Body of pancreas (tissue), 4 donors: Measurements from ENCODE around the gene SPRED3. TPM values are rescaled to one million over a fixed set of nuclear protein-coding genes. Genes with fewer than 3 reads are reported as not detected.

Experiments used
- ATAC-seq: fragments of 150-250 bp; one replicate; pipeline ENCODE4 v1.9.1; 2016
- DNase-seq, 4 donors: peaks; one replicate each; pipeline ENCODE4 v3.0.0-alpha.2; 2019
- H3K27ac ChIP-seq, 4 donors: fragments of 200-600 bp; sonication (generic); 1 replicate in 3 of 4; 2 replicates in 1 of 4; pipeline versions ENCODE4 v1.5.1 to v1.6.1; 2016 to 2019; ENCODE audit warnings: mild to moderate bottlenecking in 1 of 4, mixed read lengths in 1 of 4, moderate library complexity in 1 of 4
- H3K27me3 ChIP-seq, 2 donors: fragments of 200-600 bp; sonication (generic); one replicate each; pipeline ENCODE4 v1.6.0; 2016; ENCODE audit warnings: mild to moderate bottlenecking in 1 of 2
- H3K36me3 ChIP-seq, 2 donors: fragments of 200-600 bp; sonication (generic); replicated peaks in 1 of 2; 2 replicates each; pipeline ENCODE4 v1.5.1; 2016; ENCODE audit warnings: low read depth in 2 of 2; ENCODE audit not compliant: insufficient read depth in 1 of 2
- H3K4me1 ChIP-seq: fragments of 200-600 bp; sonication (generic); one replicate; pipeline ENCODE4 v1.6.0; 2016
- H3K4me3 ChIP-seq, 2 donors: fragments of 200-600 bp; sonication (generic); 1 replicate in 1 of 2; 2 replicates in 1 of 2; pipeline ENCODE4 v1.5.1; 2016 to 2019
- H3K9me3 ChIP-seq, 3 donors: fragments of 200-600 bp; sonication (generic); 1 replicate in 2 of 3; 2 replicates in 1 of 3; pipeline ENCODE4 v1.5.1; 2016
- CTCF ChIP-seq, 7 experiments: fragments of 450-650 bp in 4 of 7; fragments of 200-600 bp in 3 of 7; sonication (generic) in 3 of 7; IDR thresholded peaks; one replicate each; pipeline ENCODE4 v1.5.1; 2016 to 2019; ENCODE audit warnings: antibody characterized with exemption in 7 of 7
- POLR2A ChIP-seq, 3 donors: fragments of 450-650 bp; IDR thresholded peaks; one replicate each; pipeline ENCODE4 v1.6.1; 2016; ENCODE audit warnings: antibody characterized with exemption in 3 of 3, mild to moderate bottlenecking in 2 of 3
- WGBS, 2 donors: methylation state at CpG; one replicate each; pipeline ENCODE4 v1.1.5; 2017; 5-methylcytosine and 5-hydroxymethylcytosine counted together
- intact Hi-C: fragments of 100-400 bp; cut with DNase I; formaldehyde crosslinking; loops from one replicate; pipeline ENCODE4 v1.15.1; 2023
- total RNA-seq, 2 donors: library from RNA; depleted of rRNA; stranded (reverse); fragments of >200 nt; gene quantifications; one replicate each; pipeline ENCODE4 v1.1.0, GENCODE V29; 2016

SPRED3 gene
- total RNA-seq, 2 donors from 2014 or later: under 0.01 to 0.52 TPM

GRCh38 chr19:38400361-38400760, 11.9 kb downstream of the SPRED3 start:
- ATAC-seq: no peak
- intact Hi-C loops: loop anchor here (10.0 kb wide), 1 partner anchor 524 kb away; no protein-coding TSS in a partner anchor
- Histone ChIP-seq H3K4me1 (peaks cover 10% of the 10 kb centered on the region), H3K27ac (no peak overlapping the region), H3K36me3 (no peaks in the 10 kb centered on the region), H3K27me3 (peaks cover 0 to 5% of the 10 kb centered on the region in 2 donors), H3K4me3 (no peak overlapping the region), H3K9me3 (no peaks in the 10 kb centered on the region)
- DNase-seq: no peak
- WGBS, 2 donors: 72 to 81% methylated on average over 5 of the region's 5 CpGs
- TF ChIP-seq POLR2A (IDR thresholded peaks at IDR 0.05): no peak
- no peak for TF ChIP-seq CTCF (IDR thresholded peaks at IDR 0.05)

GRCh38 chr19:38401148-38401547, 12.7 kb downstream of the SPRED3 start:
- Histone ChIP-seq H3K27ac (no peak overlapping the region), H3K36me3 (no peaks in the 10 kb centered on the region), H3K4me3 (no peak overlapping the region), H3K9me3 (no peaks in the 10 kb centered on the region), H3K4me1 (peaks cover 10% of the 10 kb centered on the region), H3K27me3 (peaks cover 0 to 5% of the 10 kb centered on the region in 2 donors)
- DNase-seq (no peak), ATAC-seq (no peak)
- TF ChIP-seq POLR2A (IDR thresholded peaks at IDR 0.05) (no peak), CTCF (IDR thresholded peaks at IDR 0.05) (no peak)
- intact Hi-C loops: loop anchor here (10.0 kb wide), 1 partner anchor 524 kb away; no protein-coding TSS in a partner anchor
- WGBS, 2 donors: 45 to 49% methylated on average over 3 of the region's 3 CpGs

DNA sequence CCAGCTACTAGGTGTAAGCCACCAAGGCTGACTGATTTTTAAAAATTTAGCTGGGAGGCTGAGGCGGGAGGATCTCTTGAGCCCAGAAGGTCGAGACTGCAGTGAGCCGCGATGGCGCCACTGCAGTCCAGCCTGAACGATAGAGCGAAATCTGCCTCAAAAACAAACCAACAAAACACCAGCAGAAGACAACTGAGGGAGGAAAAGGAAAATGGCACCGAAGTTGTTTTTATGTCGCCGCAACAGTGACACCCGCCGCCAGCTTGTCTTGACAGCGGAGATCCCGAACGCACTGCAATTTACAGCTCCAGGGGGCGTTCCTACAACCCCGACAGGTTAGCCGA, 14.1 kb downstream of the SPRED3 start:
- H3K27ac ChIP-seq: peak overlapping the region in 3 of 4 donors; percentile 16 to 88 (median 53)
- intact Hi-C loops: loop anchor here (10.0 kb wide), 1 partner anchor 522 kb away; no protein-coding TSS in a partner anchor

GRCh38 chr19:38402967-38403674, 14.6 kb downstream of the SPRED3 start, which contains the start of gene FAM98C:
Gene FAM98C, plus strand, starts transcription at chr19:38403093. Its CDS starts 61 bp downstream, at chr19:38403154.
- 0 to 1% methylated on average over 9 to 58 of the region's 82 CpGs for WGBS, 2 donors
- intact Hi-C loops: loop anchor here (10.0 kb wide), 1 partner anchor 522 kb away; no protein-coding TSS in a partner anchor
- ATAC-seq: peak; percentile 100
- peak within 1 kb of the TSS; percentile 75 to 83 for H3K4me3 ChIP-seq
- H3K36me3 ChIP-seq: no peaks in the 10 kb centered on the region
- H3K9me3 ChIP-seq: no peaks in the 10 kb centered on the region
- H3K27ac ChIP-seq: peak within 1 kb of the TSS; percentile 52 to 88 (median 72)
- peak; percentile 97 to 100 (median 98) for TF ChIP-seq CTCF (IDR thresholded peaks at IDR 0.05)
- TF ChIP-seq POLR2A (IDR thresholded peaks at IDR 0.05): peak; percentile 41 to 68 (median 66)
- H3K4me1 ChIP-seq: peaks cover 10% of the 10 kb centered on the region
- H3K27me3 ChIP-seq: peaks cover 0 to 5% of the 10 kb centered on the region in 2 donors
- peak; percentile 97 to 98 (median 97) for DNase-seq

More for the DNA sequence above, 14.1 kb downstream of the SPRED3 start:
- Histone ChIP-seq H3K27me3 (peaks cover 0 to 5% of the 10 kb centered on the region in 2 donors), H3K9me3 (no peaks in the 10 kb centered on the region), H3K4me3 (no peak overlapping the region), H3K4me1 (peaks cover 10% of the 10 kb centered on the region), H3K36me3 (no peaks in the 10 kb centered on the region)
- DNase-seq (no peak), ATAC-seq (no peak)
- TF ChIP-seq CTCF (IDR thresholded peaks at IDR 0.05) (no peak), POLR2A (IDR thresholded peaks at IDR 0.05) (peak in 1 of 3 donors; percentile 36)
- 2 to 10% methylated on average over 15 to 18 of the region's 18 CpGs for WGBS, 2 donors
